Measurements from ENCODE around the gene CBL. TPM values are rescaled to one million over a fixed set of nuclear protein-coding genes. Genes with fewer than 3 reads are reported as not detected.

Gene CBL
- total RNA-seq, 2 experiments from 2014 or later = 19.2 to 59.1 TPM

DNA sequence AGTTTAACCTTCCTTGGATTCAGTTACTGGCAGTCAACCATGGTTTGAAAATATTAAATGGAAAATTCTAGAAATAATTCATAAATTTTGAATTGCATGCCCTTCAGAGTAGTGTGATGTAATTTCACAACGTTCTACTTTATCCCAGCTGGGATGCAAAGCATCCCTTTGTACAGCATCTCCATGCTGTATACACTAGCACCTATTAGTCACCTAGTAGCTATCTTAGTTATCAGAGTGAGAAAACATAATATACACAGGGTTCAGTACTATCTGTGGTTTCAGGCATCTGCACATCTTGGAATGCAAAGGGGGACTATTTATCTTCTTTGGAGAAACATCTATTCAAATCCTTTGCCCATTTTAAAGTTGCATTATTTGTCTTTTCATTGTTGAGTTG, 30.8 kb downstream of the CBL start:
- BruUV-seq (replicated peaks) = no TSS peak

DNA sequence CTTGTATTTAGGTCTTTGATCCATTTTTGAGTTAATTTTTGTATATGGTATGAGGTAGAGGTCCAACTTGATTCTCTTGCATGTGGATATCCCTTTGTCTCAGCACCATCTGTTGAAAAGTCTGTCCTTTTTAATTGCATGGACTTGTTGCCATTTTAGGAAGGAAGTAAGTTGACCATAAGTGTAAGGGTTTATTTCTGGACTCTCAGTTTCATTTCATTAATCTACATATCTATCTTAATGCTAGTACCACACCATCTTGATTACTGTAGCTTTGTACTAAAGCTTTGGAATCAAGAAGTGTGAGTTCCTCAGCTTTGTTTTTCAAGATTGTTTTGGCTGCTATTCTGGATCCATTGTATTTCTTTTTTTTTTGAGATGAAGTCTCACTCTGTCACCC, 31.4 kb downstream of the CBL start:
- H3K4me1 ChIP-seq (ENCODE audit: insufficient read depth, low read length, poor library complexity, severe bottlenecking) = peaks cover 60% of the 10 kb centered on the region
- H3K4me2 ChIP-seq (ENCODE audit: low read length) = peak overlapping the region; percentile 51
- H2AFZ ChIP-seq (ENCODE audit: low read length) = no peak overlapping the region
- peak; percentile 22 for DNase-seq (ENCODE audit: low spot score)
- H3K9me2 ChIP-seq (ENCODE audit: insufficient read depth, low read length) = no peaks in the 10 kb centered on the region
- H3K79me2 ChIP-seq (ENCODE audit: insufficient read depth, low read depth, low read length) = peaks cover 53% of the 10 kb centered on the region; the same call in 1 of the 2 replicates
- TF ChIP-seq, protein P1, sequence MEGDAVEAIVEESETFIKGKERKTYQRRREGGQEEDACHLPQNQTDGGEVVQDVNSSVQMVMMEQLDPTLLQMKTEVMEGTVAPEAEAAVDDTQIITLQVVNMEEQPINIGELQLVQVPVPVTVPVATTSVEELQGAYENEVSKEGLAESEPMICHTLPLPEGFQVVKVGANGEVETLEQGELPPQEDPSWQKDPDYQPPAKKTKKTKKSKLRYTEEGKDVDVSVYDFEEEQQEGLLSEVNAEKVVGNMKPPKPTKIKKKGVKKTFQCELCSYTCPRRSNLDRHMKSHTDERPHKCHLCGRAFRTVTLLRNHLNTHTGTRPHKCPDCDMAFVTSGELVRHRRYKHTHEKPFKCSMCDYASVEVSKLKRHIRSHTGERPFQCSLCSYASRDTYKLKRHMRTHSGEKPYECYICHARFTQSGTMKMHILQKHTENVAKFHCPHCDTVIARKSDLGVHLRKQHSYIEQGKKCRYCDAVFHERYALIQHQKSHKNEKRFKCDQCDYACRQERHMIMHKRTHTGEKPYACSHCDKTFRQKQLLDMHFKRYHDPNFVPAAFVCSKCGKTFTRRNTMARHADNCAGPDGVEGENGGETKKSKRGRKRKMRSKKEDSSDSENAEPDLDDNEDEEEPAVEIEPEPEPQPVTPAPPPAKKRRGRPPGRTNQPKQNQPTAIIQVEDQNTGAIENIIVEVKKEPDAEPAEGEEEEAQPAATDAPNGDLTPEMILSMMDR (conservative IDR thresholded peaks at IDR 0.05; ENCODE audit: low read length) = 0 out of 2 replicates have a peak, but pooled peaks have one; percentile 18
- no peak for TF ChIP-seq EZH2phosphoT487 (IDR thresholded peaks at IDR 0.05; ENCODE audit: borderline replicate concordance, low read depth, low read length)
- peaks cover 69% of the 10 kb centered on the region for H3K36me3 ChIP-seq (ENCODE audit: insufficient read depth, low read length)
- POLR2A ChIA-PET = interaction anchor here (0.7 to 1.0 kb wide), 4 partner anchors 9 to 24 kb away, joined by 3 read pairs; no protein-coding TSS in a partner anchor
- CTCF ChIA-PET (ENCODE audit: unreplicated experiment) = no interaction called here
- peak overlapping the region; percentile 15 for H3K4me3 ChIP-seq (ENCODE audit: low read depth, low read length, poor library complexity, severe bottlenecking)
- no peaks in the 10 kb centered on the region for H4K20me1 ChIP-seq (ENCODE audit: insufficient read depth, low read length)
- intact Hi-C loops (cut with micrococcal nuclease; ENCODE audit: unreplicated experiment) = no loop called here
- no peaks in the 10 kb centered on the region for H3K9me3 ChIP-seq (ENCODE audit: low read length)
- no TSS peak for BruUV-seq (replicated peaks)
- H3K27ac ChIP-seq (ENCODE audit: low read depth, low read length, poor library complexity, severe bottlenecking) = peak overlapping the region; percentile 43

More for the DNA sequence above, 30.8 kb downstream of the CBL start:
- TF ChIP-seq, protein P1 (conservative IDR thresholded peaks at IDR 0.05; ENCODE audit: low read length) = no peak
- no peak for TF ChIP-seq EZH2phosphoT487 (IDR thresholded peaks at IDR 0.05; ENCODE audit: borderline replicate concordance, low read depth, low read length)
- intact Hi-C loops (cut with micrococcal nuclease; ENCODE audit: unreplicated experiment) = no loop called here
- ChIA-PET CTCF (ENCODE audit: unreplicated experiment) (no interaction called here), POLR2A (interaction anchor here (1.0 kb wide), 1 partner anchor 27 kb away, joined by 4 read pairs; no protein-coding TSS in a partner anchor)
- peak overlapping the region; percentile 43 for H3K27ac ChIP-seq (ENCODE audit: low read depth, low read length, poor library complexity, severe bottlenecking)
- no peak overlapping the region for H3K4me3 ChIP-seq (ENCODE audit: low read depth, low read length, poor library complexity, severe bottlenecking)
- no peaks in the 10 kb centered on the region for H3K9me3 ChIP-seq (ENCODE audit: low read length)
- H2AFZ ChIP-seq (ENCODE audit: low read length) = no peak overlapping the region
- H4K20me1 ChIP-seq (ENCODE audit: insufficient read depth, low read length) = no peaks in the 10 kb centered on the region
- peak overlapping the region; percentile 51; the same call in 1 of the 2 replicates for H3K4me2 ChIP-seq (ENCODE audit: low read length)
- peaks cover 54% of the 10 kb centered on the region for H3K4me1 ChIP-seq (ENCODE audit: insufficient read depth, low read length, poor library complexity, severe bottlenecking)
- H3K79me2 ChIP-seq (ENCODE audit: insufficient read depth, low read depth, low read length) = peaks cover 50% of the 10 kb centered on the region; the same call in 1 of the 2 replicates
- H3K36me3 ChIP-seq (ENCODE audit: insufficient read depth, low read length) = peaks cover 67% of the 10 kb centered on the region
- DNase-seq (ENCODE audit: low spot score) = no peak
- no peaks in the 10 kb centered on the region for H3K9me2 ChIP-seq (ENCODE audit: insufficient read depth, low read length)
